Measurements from ENCODE around the gene TMEM163.
"Not testable (repeated sequence)": the region's sequence is repeated elsewhere in the genome, so short reads cannot be mapped to it uniquely, and the experiment has no call there.

The TMEM163 gene

GRCh38 chr2:134621939-134622705 is 96.7 kb downstream of the TMEM163 start:
- no peak for DNase-seq (ENCODE audit: low read depth in 2 of 2)

DNA sequence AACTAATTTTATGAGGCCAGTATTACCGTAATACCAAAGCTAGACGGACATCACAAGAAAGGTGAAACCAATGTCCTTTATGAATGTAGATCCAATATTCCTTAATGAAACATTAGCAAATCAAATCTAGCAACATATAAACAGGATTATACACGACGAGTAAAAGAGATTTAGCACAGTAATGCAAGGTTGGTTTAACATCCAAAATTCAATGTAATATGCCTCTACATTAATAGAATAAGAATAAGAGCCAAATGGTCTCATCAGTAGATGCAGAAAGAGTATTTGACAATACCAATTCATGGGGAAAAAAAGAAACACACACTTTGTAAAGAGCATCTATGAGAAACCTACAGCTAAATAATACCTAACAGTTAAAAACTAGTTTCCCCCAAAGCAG is 99.5 kb downstream of the TMEM163 start:
- DNase-seq (ENCODE audit: low read depth in 2 of 2) = no peak

DNA sequence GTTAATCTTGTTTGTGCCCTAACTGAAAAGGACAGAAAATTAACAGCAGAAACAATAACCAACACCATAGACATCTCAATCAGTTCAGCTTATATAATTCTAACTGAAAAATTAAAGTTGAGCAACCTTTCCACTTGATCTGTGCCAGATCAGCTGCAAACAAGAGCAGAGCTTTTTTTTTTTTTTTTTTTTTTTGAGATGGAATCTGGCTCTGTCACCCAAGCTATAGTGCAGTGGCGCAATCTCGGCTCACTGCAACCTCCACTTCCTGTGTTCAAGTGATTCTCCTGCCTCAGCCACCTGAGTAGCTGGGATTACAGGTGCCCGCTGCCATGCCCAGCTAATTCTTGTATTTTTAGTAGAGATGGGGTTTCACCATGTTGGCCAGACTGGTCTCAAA is 103.3 kb downstream of the TMEM163 start:
- DNase-seq (ENCODE audit: low read depth in 2 of 2) = not testable (repeated sequence)

GRCh38 chr2:134611316-134611715 is 107.5 kb downstream of the TMEM163 start:
- no peak for DNase-seq (ENCODE audit: low read depth in 2 of 2)

DNA sequence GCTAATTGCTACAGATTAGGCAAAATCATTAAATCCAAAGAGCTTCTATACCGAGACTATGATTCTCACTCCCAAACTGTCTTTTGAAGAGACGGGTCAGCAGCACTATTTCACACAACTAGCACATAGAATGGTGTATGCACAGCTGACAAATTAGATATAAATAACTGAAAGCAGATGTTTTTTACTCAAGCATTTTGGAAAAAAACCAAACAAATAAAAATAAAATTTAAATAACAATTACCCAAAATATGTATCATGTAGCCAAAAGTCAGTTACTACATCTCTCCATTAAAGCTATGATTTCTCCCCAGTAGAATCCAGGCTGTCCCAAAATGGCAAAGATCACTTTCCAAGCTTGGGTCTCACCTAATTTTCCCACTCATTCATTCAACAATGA is 107.9 kb downstream of the TMEM163 start:
- no peak for DNase-seq (ENCODE audit: low read depth in 2 of 2)

DNA sequence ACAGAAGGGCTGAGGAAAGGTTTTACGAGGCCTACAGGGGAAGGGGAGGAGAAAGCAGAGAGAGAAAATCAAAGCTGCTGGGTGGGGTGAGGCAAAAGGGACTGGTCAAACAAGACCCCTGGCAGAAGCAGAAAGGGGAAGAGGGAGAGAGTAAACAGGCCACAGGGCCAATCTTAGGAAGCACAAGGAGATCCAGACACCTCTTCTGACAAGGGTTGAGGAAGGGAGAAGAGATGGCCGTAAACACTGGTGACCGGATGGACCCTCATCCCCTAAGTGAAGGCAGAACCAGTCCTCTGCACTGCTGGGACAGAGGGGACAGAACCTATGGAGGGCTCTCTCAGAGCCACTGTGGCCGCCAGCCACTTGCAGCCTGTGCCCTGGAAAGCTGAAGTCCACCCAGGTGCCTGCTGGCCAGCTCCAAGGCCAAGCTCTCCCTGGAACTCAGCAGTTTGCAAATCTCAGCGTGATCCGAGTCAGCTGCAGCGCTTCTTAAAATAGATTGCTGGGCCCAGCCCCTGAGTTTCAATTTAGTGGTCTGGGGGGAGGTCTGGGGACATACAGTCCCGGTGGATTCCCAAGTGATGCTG is 108.8 kb downstream of the TMEM163 start:
- DNase-seq (ENCODE audit: low read depth in 2 of 2) = no peak

DNA sequence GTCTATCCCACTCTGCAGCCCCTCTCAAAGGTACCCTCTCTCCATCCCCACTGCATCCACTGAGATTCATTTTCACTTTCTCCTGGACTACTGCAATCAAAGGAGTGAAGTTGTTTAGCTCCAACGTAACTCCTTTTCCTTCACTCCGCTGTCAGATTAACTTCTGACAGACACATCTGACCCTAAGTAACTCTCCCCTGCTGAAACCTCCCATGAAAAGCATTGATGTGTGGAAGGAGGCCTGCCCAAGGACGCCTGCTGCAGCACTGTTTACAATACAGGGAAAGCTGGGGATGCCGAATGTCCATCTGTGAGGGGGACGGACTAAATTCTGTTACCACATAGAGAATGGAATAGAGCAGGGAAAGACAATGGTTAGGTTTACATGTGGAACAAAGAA is 114.8 kb downstream of the TMEM163 start:
- DNase-seq (ENCODE audit: low read depth in 2 of 2) = no peak

GRCh38 chr2:134602666-134603065 is 116.1 kb downstream of the TMEM163 start:
- DNase-seq (ENCODE audit: low read depth in 2 of 2) = no peak

DNA sequence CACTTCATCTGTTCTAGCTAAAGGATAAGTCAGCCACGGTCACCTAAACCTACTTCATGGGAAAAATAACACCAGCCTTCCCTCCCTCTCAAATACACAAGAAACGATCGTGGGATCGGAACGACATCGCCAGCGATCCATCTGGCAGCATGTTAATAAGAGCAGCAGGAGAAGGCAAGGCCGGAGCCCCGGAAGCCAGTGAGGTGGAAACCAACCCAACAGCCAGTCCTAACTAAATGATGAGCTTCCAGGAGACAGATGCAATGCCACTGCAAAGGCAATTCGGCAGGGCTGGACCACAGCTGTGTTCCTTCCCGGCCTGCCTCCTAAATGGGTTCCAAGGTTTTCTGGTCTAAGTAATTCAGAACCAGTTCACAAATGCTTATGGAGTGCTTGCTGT is 117.5 kb downstream of the TMEM163 start:
- DNase-seq (ENCODE audit: low read depth in 2 of 2) = no peak

GRCh38 chr2:134600208-134600607 is 118.6 kb downstream of the TMEM163 start:
- DNase-seq (ENCODE audit: low read depth in 2 of 2) = no peak

- no peak for DNase-seq (ENCODE audit: low read depth in 2 of 2)
Measured at GRCh38 chr2:134599236-134599635, 119.6 kb downstream of the TMEM163 start.

DNA sequence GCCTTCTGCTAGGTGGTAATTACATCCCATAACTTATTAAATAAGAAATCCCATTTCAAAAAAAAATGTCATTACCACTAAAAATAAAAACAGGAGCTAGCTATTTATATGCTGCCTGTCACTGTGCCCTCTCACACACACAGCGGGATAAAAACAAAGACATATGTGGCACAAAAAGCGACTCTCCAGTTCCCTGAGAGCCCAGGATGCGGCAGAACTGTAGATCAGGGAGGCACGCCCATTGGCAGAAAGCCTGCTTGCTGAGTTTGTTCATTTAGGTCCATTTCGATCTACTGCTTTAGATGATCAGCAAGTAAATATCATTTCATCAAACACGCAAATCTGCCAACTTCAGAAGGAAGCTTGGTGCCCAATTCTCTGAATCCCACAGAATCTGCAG is 124.4 kb downstream of the TMEM163 start:
- DNase-seq (ENCODE audit: low read depth in 2 of 2) = no peak

DNA sequence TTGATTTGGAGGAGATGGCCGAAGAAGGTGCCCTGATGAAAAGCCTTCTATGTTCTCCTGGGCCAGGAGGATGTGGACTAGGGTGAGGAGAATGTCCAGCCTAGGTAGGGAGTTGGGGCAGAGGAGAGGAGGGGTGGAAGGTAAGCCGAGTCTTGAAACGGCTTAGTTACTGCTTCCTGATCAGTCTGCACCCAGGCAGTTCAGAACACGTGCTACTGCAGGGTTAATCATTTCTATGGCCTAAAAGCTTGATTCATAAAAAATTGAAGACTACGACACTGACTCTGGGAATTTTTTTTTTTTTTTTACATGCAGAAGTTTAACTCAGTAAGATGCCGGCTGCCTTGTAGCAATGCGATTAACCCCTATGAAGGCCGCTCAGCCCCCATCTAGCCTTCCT is 125.3 kb downstream of the TMEM163 start:
- DNase-seq (ENCODE audit: low read depth in 2 of 2) = no peak

DNA sequence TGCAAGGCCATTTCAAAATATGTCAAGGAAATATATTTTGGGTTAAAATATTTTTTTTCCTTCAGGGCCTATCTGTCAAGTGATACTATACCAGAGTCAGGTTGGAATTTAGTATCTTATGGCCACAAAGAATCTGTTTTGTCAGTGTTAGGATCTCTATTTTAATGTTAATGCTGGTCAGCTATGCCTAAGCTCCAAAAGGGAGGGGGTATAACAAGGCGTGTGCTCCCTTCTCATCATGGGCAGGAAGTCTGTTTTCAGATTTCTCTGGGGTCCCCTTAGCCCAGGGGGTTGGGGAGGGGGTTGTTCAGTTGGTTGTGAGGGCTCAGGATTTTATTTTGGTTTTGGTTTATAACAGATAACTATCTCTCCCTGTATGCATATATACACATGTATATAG is 126.4 kb downstream of the TMEM163 start:
- no peak for DNase-seq (ENCODE audit: low read depth in 2 of 2)

DNA sequence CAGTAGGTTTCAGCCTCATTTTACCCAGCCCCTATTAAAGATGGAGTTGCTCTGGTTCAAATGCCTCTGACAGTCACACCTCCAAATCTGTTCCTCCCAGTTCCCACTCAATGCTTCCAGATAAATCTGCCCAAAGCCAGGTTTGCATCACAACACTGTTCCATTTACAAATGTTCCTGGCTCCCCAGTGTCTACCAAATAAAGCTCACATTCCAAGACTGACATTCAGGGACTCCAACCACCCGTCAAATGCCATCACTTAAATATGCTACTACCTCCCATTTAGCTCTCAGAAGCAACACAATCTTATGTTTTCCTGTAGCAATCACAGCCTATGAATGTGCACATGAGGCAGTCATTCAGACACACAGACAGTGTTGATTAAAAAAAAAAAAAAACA is 127.3 kb downstream of the TMEM163 start:
- no peak for DNase-seq (ENCODE audit: low read depth in 2 of 2)

- no peak for DNase-seq (ENCODE audit: low read depth in 2 of 2)
Measured at GRCh38 chr2:134590679-134591078, 128.1 kb downstream of the TMEM163 start.

DNA sequence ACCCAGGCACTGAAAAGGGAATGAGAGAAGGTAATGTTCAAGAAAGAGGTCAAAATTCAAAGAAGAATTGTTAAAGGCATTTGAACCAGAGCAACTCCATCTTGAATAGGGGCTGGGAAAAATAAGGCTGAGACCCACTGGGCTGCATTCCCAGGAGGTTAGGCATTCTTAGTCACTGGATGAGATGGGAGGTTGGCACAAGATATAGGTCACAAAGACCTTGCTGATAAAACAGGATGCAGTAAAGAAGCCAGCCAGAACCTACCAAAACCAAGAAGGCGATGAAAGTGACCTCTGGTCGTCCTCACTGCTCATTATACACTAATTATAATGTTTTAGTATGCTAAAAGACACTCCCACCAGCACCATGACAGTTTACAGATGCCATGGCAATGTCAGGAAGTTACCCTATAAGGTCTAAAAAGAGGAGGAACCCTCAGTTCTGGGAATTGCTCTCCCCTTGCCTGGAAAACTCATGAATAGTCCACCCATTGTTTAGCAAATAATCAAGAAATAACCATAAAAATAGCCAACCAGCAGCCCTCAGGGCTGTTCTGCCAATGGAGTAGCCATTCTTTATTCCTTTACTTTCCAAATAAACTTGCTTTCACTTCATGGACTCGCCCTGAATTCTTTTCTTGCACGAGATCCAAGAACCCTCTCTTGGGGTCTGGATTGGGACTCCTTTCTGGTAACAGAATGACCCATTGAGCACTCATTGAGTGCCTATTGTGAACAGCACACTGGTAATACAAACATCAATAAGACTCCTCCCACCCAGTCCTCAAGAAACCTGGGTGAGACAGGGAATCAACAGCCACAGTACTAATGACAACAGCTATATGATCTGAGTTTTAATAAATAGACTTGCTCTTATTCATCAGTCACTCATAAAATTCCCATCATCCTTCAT is 129.4 kb downstream of the TMEM163 start:
- DNase-seq (ENCODE audit: low read depth in 2 of 2) = not testable (repeated sequence)

- DNase-seq (ENCODE audit: low read depth in 2 of 2) = no peak
Measured at GRCh38 chr2:134588556-134588955, 130.2 kb downstream of the TMEM163 start.

DNA sequence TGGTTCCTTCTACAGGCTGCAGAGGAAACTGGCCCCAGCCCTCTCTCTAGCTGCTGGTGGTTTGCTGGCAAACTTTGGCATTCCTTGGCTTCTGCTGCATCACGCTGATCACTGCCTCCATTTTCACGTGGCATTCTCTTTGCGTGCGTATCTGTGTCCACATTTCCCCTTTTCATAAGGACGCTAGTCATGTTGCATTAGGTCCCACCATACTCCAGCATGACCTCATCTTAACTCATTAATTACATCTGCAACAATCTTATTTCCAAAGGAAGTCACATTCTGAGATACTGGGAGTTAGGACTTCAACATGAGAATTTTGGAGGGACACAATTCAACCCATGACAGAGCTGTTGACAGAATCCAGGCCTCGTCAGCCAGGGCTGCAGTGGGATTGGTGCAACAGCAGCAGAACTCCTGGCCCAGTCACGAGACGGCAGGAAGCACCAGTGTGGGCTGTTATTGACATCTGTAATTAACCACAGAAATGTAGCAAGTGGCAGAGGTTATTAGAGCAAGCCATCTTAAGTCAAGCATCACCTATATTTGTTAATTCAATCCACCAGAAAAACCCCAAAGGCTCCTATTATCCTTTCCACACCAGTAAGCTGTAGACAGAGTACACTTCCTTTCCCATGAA is 132.4 kb downstream of the TMEM163 start:
- DNase-seq (ENCODE audit: low read depth in 2 of 2) = no peak

DNA sequence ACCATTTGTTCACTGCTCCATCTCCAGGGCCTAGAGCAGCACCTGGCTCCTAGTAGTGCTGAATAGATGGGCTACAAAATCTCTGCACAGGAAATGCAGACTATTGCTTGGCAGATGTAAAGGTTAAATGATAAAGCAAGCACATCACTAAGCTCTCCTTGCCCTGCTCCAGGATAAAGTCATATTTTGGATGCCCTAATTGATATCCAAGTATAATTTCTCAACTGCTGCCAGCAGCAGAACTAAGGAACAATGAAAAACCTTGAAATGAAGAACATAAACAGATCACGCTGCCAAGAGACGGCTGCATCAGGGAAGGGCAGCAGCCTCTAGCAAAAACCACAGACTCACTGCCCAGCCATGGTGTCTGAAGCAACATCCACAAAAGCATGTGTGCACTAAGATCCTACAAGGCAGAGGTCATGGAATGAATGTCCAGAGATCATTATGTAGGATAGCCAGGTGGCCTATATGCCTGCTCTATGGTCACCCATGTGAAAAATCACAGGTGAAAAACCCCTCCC is 134.7 kb downstream of the TMEM163 start:
- no peak for DNase-seq (ENCODE audit: low read depth in 2 of 2)

- no peak for DNase-seq (ENCODE audit: low read depth in 2 of 2)
Measured at GRCh38 chr2:134583462-134583861, 135.3 kb downstream of the TMEM163 start.

GRCh38 chr2:134582547-134582899 is 136.3 kb downstream of the TMEM163 start:
- no peak for DNase-seq (ENCODE audit: low read depth in 2 of 2)

All from stimulated activated CD8-positive, alpha-beta memory T cell treated with anti-CD3 and anti-CD28 coated beads, Interleukin-7, amount 100 ng/mL, for 4 hours (primary cell).